ENCODE data around the gene CLCN6. TPM values are rescaled to one million over a fixed set of nuclear protein-coding genes. Genes with fewer than 3 reads are reported as not detected.

The CLCN6 gene
- total RNA-seq, 1 experiment from 2014 or later: 6.1 TPM

GRCh38 chr1:11789126-11790067 lies 16.6 kb upstream of the CLCN6 start:
- DNase-seq: no peak
- Histone ChIP-seq H3K9me3 (no peaks in the 10 kb centered on the region), H3K36me3 (no peaks in the 10 kb centered on the region), H3K27me3 (no peaks in the 10 kb centered on the region), H3K4me3 (no peak overlapping the region)

DNA sequence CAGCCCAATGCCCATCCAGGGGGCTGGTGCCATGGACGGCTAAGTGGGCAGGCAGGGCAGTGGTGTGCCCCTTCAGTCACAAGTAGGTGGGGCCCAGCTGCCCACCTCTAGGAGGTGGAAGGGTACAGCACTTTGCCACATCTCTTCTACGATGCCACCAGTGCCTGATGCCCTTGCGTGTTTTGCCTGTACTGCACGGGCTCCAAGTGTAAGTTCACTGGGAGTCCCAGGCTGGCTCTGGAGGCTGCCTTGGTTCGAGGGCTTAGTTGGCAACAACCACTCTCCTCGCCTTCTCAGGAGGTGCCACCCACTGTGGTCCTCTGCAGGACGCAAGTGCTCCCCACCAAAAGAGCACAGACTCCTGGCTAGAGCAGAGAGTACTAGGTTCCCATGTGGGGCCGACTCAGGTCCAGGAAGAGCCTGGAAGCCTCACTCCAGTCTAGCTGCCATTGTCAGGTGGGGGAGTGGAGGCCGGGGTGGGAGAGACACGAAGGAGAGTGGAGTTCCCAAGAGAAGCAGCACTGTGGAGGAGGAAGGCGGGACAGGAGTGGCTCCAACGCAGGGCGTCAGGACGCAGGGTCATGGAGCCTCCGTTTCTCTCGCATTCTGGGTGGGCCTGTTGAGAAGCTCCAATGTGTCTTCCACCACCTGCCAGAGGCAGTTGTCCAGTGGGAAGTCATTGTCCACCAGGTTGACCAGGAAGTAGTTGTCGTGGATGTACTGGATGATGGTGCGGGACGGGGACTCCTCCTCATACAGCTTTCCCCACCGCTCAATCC lies 15.7 kb upstream of the CLCN6 start:
- no peak overlapping the region for H3K4me3 ChIP-seq
- no peaks in the 10 kb centered on the region for H3K36me3 ChIP-seq
- no peak for DNase-seq
- no peaks in the 10 kb centered on the region for H3K27me3 ChIP-seq
- no peaks in the 10 kb centered on the region for H3K9me3 ChIP-seq

GRCh38 chr1:11790880-11791715 lies 14.9 kb upstream of the CLCN6 start:
- no peaks in the 10 kb centered on the region for H3K27me3 ChIP-seq
- H3K9me3 ChIP-seq: no peaks in the 10 kb centered on the region
- H3K4me3 ChIP-seq: no peak overlapping the region
- peak; percentile 93 for DNase-seq
- H3K36me3 ChIP-seq: no peaks in the 10 kb centered on the region

- H3K9me3 ChIP-seq: no peaks in the 10 kb centered on the region
- no peaks in the 10 kb centered on the region for H3K36me3 ChIP-seq
- no peak for DNase-seq
- no peak overlapping the region for H3K4me3 ChIP-seq
- no peaks in the 10 kb centered on the region for H3K27me3 ChIP-seq
Measured at GRCh38 chr1:11792106-11792505, 13.9 kb upstream of the CLCN6 start.

- Histone ChIP-seq H3K27me3 (no peaks in the 10 kb centered on the region), H3K4me3 (no peak overlapping the region), H3K9me3 (no peaks in the 10 kb centered on the region), H3K36me3 (no peaks in the 10 kb centered on the region)
- DNase-seq: no peak
Measured at GRCh38 chr1:11793819-11794218, 12.2 kb upstream of the CLCN6 start.

- Histone ChIP-seq H3K27me3 (no peaks in the 10 kb centered on the region), H3K4me3 (no peak overlapping the region), H3K36me3 (no peaks in the 10 kb centered on the region), H3K9me3 (no peaks in the 10 kb centered on the region)
- no peak for DNase-seq
Measured at GRCh38 chr1:11794446-11795237, 11.3 kb upstream of the CLCN6 start.

DNA sequence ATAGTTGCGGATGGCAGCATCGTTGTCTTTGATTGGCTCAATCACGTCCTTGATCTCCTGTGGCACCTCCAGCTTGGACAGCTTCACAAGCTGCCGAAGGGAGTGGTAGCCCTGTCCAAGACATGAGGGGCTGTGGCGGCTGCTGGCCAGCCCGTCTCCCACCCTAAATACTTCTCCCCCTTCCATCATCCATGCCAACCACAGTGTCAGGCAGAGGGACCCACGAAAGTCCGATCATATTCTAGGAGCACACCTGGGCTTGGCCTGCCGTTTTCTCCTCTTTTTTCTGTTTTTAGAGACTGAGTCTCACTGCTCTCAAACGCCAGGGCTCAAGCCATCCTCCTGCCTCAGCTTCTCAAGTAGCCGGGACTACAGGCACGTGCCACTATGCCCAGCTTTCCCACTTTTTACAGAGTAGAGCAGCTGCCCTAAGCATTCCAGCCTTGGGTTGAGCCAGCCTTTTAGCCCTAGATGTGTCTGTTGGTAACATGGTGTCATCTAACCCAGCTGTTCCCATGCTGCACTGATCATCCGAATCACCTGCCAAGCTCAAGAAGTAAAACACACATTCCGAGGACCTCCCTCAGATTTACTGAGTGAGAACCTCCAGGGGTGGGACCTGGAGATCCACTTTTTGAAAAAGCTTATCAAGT lies 10.6 kb upstream of the CLCN6 start:
- Histone ChIP-seq H3K9me3 (no peaks in the 10 kb centered on the region), H3K36me3 (no peaks in the 10 kb centered on the region), H3K4me3 (no peak overlapping the region), H3K27me3 (no peaks in the 10 kb centered on the region)
- DNase-seq: no peak

DNA sequence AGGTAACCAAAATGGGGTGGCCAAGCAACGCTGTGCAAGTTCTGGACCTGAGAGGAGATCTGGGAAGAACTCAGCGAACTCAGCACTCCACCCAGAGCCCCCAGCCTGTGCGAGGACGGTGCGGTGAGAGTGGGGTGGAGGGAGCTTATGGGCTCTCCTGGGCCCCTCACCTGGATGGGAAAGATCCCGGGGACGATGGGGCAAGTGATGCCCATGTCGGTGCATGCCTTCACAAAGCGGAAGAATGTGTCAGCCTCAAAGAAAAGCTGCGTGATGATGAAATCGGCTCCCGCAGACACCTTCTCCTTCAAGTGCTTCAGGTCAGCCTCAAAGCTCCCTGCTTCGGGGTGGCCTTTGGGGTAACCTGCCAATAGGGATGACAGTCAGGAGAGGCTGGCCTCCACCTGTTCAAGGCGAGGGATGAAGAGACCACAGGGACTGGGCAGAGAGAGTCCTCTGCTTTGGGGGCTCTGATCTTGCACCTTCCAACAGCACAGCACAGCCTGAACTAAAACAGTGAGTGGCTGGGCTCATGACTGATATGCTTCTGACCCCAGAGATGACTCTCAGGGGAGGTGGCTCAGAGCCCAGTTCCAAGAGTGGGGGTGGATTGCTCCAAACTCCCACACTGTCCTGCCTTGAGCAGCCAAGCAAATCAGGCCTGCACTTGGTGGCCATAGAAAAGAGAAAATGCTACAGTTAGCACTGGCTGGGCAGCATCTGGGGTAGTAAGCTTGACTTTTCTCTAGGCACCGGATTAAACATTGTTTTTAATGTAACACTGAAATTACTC lies 9.8 kb upstream of the CLCN6 start:
- H3K36me3 ChIP-seq: no peaks in the 10 kb centered on the region
- H3K27me3 ChIP-seq: no peaks in the 10 kb centered on the region
- no peak for DNase-seq
- no peak overlapping the region for H3K4me3 ChIP-seq
- no peaks in the 10 kb centered on the region for H3K9me3 ChIP-seq

GRCh38 chr1:11797525-11798216 lies 8.3 kb upstream of the CLCN6 start:
- DNase-seq: no peak

DNA sequence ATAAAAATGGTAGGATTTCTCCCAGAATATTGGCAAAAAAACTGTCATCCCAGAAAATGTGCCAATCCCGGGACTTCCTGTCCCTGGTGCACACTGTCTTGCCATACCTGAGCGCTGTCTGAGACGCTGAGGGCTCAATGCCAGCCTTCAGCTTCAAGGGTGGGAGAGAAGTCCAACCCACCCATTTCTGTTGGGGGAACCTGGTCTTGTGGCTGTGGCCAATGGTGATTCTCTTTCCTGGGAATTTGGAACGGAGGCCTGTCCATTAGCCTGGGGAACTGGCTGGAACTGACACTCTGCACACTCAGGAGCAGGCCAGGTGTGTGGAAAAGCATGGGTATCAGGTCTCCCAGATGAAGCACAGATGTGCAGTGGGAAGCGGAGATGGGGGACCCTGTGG lies 6.9 kb upstream of the CLCN6 start:
- H3K27me3 ChIP-seq: no peaks in the 10 kb centered on the region
- H3K9me3 ChIP-seq: no peaks in the 10 kb centered on the region
- DNase-seq: no peak
- H3K36me3 ChIP-seq: no peaks in the 10 kb centered on the region
- no peak overlapping the region for H3K4me3 ChIP-seq

More at GRCh38 chr1:11797525-11798216, 8.3 kb upstream of the CLCN6 start:
- Histone ChIP-seq H3K36me3 (no peaks in the 10 kb centered on the region), H3K9me3 (no peaks in the 10 kb centered on the region), H3K4me3 (no peak overlapping the region), H3K27me3 (no peaks in the 10 kb centered on the region)

DNA sequence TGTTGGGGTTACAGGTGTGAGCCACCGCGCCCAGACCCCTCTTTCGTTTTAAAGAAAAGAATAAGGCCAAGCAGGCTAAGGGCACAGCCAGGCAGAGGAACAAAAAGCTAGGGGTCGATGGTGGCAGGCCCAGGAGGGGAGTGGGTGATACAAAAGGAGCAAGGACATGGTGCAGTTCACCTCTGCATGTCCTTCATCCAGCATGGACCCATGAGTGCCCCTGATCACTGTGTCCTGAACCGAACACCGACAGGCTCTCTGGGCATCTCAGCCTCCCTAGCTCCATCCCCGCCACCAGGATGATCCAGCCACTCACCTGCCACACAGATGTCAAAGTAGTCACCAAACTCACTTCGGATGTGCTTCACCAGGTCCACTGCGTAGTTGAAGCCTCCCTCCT lies 6.1 kb upstream of the CLCN6 start:
- no peaks in the 10 kb centered on the region for H3K27me3 ChIP-seq
- no peak for DNase-seq
- H3K9me3 ChIP-seq: no peaks in the 10 kb centered on the region
- no peak overlapping the region for H3K4me3 ChIP-seq
- no peaks in the 10 kb centered on the region for H3K36me3 ChIP-seq

- no peak for DNase-seq
- no peaks in the 10 kb centered on the region for H3K36me3 ChIP-seq
- no peak overlapping the region for H3K4me3 ChIP-seq
- H3K27me3 ChIP-seq: no peaks in the 10 kb centered on the region
- H3K9me3 ChIP-seq: no peaks in the 10 kb centered on the region
Measured at GRCh38 chr1:11800391-11800755, 5.6 kb upstream of the CLCN6 start.

DNA sequence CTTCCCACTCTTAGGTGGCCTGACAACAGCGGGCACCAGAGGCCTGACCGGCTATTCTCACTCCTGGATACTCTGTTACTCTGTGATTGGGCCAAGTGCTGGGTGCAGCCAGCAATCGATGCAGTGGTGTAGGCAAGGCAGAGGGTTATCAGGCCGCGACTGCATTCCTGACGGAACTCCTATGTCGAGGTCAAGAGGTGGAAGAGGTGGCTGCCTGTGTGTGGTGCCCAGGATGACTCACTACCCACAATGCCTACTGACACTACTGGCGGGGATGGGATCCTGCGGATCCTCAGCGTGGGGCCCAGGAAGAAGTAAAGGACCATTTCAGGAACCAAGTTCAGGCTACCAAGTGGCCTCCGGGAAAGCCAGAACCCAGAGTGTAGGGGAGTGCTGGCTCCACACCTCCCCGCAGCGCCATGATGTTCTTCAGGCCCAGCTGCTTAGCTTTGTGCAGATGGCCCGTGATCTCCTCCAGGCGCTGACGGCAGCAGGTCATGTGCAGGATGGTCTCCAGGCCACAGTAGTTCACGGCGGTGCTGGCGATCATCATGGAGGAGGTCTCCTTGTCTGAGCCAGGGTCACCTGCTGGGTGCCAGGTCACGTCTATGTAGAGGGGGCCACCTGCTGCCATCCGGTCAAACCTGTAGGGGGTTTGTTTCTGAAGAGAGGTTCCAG lies 5.1 kb upstream of the CLCN6 start:
- H3K4me3 ChIP-seq: no peak overlapping the region
- no peaks in the 10 kb centered on the region for H3K27me3 ChIP-seq
- no peak for DNase-seq
- H3K9me3 ChIP-seq: no peaks in the 10 kb centered on the region
- no peaks in the 10 kb centered on the region for H3K36me3 ChIP-seq

DNA sequence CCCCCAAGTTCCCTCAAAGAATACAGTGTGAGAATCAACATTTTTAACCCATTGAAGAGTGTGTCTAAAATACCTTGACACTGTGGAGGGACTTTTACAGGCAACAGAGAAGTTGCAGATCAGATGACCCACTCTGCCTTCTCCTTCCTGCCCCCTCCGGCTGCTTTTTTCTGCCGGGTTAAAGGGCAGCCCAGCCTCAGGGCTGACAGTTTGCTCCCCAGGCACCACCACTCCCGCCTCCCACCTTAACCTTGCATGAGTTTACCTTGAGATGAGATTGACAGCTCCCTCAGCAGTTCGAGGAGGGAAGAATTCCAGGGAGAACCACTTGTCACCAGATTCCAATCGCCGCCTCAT lies 3.4 kb upstream of the CLCN6 start:
- Histone ChIP-seq H3K27me3 (no peaks in the 10 kb centered on the region), H3K9me3 (no peaks in the 10 kb centered on the region), H3K36me3 (peaks cover 5% of the 10 kb centered on the region; the same call in 1 of the 2 replicates), H3K4me3 (no peak overlapping the region)
- no peak for DNase-seq

All from MG63 (cell line).